Stimulated activated CD4-positive, alpha-beta T cell treated with anti-CD3 and anti-CD28 coated beads, Interleukin-1b, Interleukin-23, amount 100 ng/mL, for 48 hours (primary cell): ENCODE data around the gene ELMO1.

Experiments used
- DNase-seq: peaks from one replicate; pipeline ENCODE4 v3.0.0-alpha.2; 2020

Gene ELMO1

GRCh38 chr7:36847946-36848345, 600.7 kb downstream of the ELMO1 start:
- no peak for DNase-seq

- DNase-seq = no peak
Measured at GRCh38 chr7:36844374-36844773, 604.3 kb downstream of the ELMO1 start.

- DNase-seq = peak; percentile 4
Measured at GRCh38 chr7:36840904-36841303, 607.8 kb downstream of the ELMO1 start.

- no peak for DNase-seq
Measured at GRCh38 chr7:36838616-36839225, 609.9 kb downstream of the ELMO1 start.

GRCh38 chr7:36831049-36831448, 617.6 kb downstream of the ELMO1 start:
- DNase-seq = no peak

GRCh38 chr7:36827726-36828703, 620.6 kb downstream of the ELMO1 start:
- DNase-seq = no peak

- DNase-seq = no peak
Measured at GRCh38 chr7:36825501-36825900, 623.2 kb downstream of the ELMO1 start.

- DNase-seq = no peak
Measured at GRCh38 chr7:36823353-36823752, 625.3 kb downstream of the ELMO1 start.

GRCh38 chr7:36821617-36822016, 627.0 kb downstream of the ELMO1 start:
- DNase-seq = no peak

- DNase-seq = no peak
Measured at GRCh38 chr7:36820527-36821170, 628.0 kb downstream of the ELMO1 start.

- no peak for DNase-seq
Measured at GRCh38 chr7:36819639-36820038, 629.0 kb downstream of the ELMO1 start.

- DNase-seq = no peak
Measured at GRCh38 chr7:36814311-36814710, 634.4 kb downstream of the ELMO1 start.

- DNase-seq = no peak
Measured at GRCh38 chr7:36811807-36812206, 636.9 kb downstream of the ELMO1 start.

- no peak for DNase-seq
Measured at GRCh38 chr7:36810489-36810888, 638.2 kb downstream of the ELMO1 start.

- DNase-seq = no peak
Measured at GRCh38 chr7:36810032-36810431, 638.6 kb downstream of the ELMO1 start.

- DNase-seq = no peak
Measured at GRCh38 chr7:36809510-36809909, 639.2 kb downstream of the ELMO1 start.

- DNase-seq = no peak
Measured at GRCh38 chr7:36809086-36809485, 639.6 kb downstream of the ELMO1 start.

GRCh38 chr7:36806891-36807290, 641.8 kb downstream of the ELMO1 start:
- no peak for DNase-seq
